Measurements from ENCODE around the gene LMO7.

LMO7 gene

DNA sequence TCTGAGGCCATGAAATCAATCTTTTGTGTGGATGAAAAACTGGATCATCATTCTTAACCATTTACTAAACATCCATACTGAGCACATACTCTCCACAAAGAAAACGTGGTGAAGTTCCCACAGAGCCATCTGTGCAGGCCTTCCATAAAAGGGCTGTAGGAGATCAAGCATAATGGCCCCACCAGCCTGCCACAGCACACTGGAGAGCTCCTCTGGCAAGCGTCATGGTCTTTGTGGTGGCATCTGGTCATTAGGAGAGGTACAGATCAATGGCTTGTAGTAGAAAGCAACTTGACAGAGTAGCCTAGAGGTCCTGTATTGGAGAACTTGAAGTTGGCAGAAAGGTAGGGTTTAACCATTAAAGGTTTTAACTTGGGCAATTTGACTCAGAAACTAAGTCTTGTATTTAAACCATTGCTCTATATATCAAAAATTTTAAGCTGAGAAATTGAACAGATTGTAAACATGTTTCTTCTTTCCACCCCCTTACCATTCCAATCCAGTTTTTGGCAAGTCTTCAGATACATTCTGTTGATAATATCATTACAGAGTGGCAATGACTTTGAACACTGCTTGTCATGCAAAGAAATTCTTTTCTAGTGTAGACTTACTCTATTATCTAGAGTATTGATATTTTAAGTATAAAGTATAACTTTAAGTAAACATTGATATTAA, 128.3 kb downstream of the LMO7 start:
- H3K27ac ChIP-seq (ENCODE audit: low read depth, low read length), result no peak overlapping the region
- no peak overlapping the region for H3K4me3 ChIP-seq (ENCODE audit: low read length)

GRCh38 chr13:75764926-75765310, 128.8 kb downstream of the LMO7 start:
- Histone ChIP-seq H3K56ac (ENCODE audit: low read length) (no peak overlapping the region), H2BK120ac (ENCODE audit: low read depth, low read length) (no peak overlapping the region), H2AK5ac (ENCODE audit: low read length) (no peak overlapping the region), H3K79me2 (ENCODE audit: control insufficient read depth, insufficient read depth, low read length) (no peaks in the 10 kb centered on the region), H2BK15ac (replicated peaks; ENCODE audit: low read depth) (no peak overlapping the region), H3K18ac (ENCODE audit: low read length) (no peak overlapping the region), H3K4me3 (ENCODE audit: low read length) (no peak overlapping the region), H3K4me2 (ENCODE audit: low read length) (no peak overlapping the region), H3K4me1 (ENCODE audit: control insufficient read depth, low read depth, low read length) (no peaks in the 10 kb centered on the region), H3K23ac (ENCODE audit: low read length) (no peak overlapping the region), H3K4ac (ENCODE audit: low read depth, low read length) (no peak overlapping the region), H3K79me1 (ENCODE audit: low read length) (no peaks in the 10 kb centered on the region), H4K8ac (ENCODE audit: low read depth, low read length) (no peak overlapping the region), H3K9ac (ENCODE audit: low read length) (no peak overlapping the region), H2BK5ac (ENCODE audit: low read length) (no peak overlapping the region), H3K27ac (ENCODE audit: low read depth, low read length) (no peak overlapping the region), H4K5ac (ENCODE audit: low read length) (no peak overlapping the region), H3K36me3 (ENCODE audit: control insufficient read depth, insufficient read depth, low read length) (no peaks in the 10 kb centered on the region), H3K27me3 (ENCODE audit: insufficient read depth, low read length, poor library complexity) (no peaks in the 10 kb centered on the region)
- no peak for DNase-seq
- WGBS (ENCODE audit: extremely low coverage, insufficient coverage, low lambda C conversion rate), result 100% methylated on average over 2 of the region's 3 CpGs

More for the DNA sequence above, 128.3 kb downstream of the LMO7 start:
- Histone ChIP-seq H3K4me1 (ENCODE audit: control insufficient read depth, low read depth, low read length) (no peaks in the 10 kb centered on the region), H3K36me3 (ENCODE audit: control insufficient read depth, insufficient read depth, low read length) (no peaks in the 10 kb centered on the region), H3K4me2 (ENCODE audit: low read length) (no peak overlapping the region), H3K9ac (ENCODE audit: low read length) (no peak overlapping the region), H3K23ac (ENCODE audit: low read length) (no peak overlapping the region), H3K27me3 (ENCODE audit: insufficient read depth, low read length, poor library complexity) (no peaks in the 10 kb centered on the region), H4K5ac (ENCODE audit: low read length) (no peak overlapping the region), H4K8ac (ENCODE audit: low read depth, low read length) (no peak overlapping the region), H3K79me1 (ENCODE audit: low read length) (no peaks in the 10 kb centered on the region), H3K79me2 (ENCODE audit: control insufficient read depth, insufficient read depth, low read length) (no peaks in the 10 kb centered on the region), H2BK5ac (ENCODE audit: low read length) (no peak overlapping the region), H2BK15ac (replicated peaks; ENCODE audit: low read depth) (no peak overlapping the region), H3K56ac (ENCODE audit: low read length) (no peak overlapping the region), H3K18ac (ENCODE audit: low read length) (no peak overlapping the region), H3K4ac (ENCODE audit: low read depth, low read length) (no peak overlapping the region), H2AK5ac (ENCODE audit: low read length) (no peak overlapping the region), H2BK120ac (ENCODE audit: low read depth, low read length) (no peak overlapping the region)
- no CpG with 5 or more reads among the region's 2 CpGs for WGBS (ENCODE audit: extremely low coverage, insufficient coverage, low lambda C conversion rate)
- DNase-seq, result no peak

DNA sequence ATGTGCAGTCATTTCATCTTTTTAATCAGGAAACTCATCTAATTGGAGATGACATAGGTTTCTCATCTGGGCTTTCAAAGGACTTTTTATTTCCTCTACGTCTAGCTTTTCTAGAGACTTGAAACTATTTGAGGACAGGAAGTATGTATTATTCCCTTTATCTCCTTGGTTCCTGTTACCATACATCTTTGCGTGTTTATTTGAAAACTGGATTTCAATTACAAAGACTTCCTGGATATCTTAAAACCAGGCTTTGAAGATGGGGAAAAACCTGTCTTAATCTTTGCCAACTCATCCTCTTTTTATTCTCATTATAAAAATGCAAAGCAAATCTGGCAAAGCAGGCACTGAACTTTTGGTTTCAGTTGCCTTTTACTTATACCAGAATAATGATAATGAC, 130.5 kb downstream of the LMO7 start:
- Histone ChIP-seq H3K9ac (ENCODE audit: low read length) (no peak overlapping the region), H3K23ac (ENCODE audit: low read length) (no peak overlapping the region), H3K4ac (ENCODE audit: low read depth, low read length) (no peak overlapping the region), H2AK5ac (ENCODE audit: low read length) (no peak overlapping the region), H3K79me2 (ENCODE audit: control insufficient read depth, insufficient read depth, low read length) (no peaks in the 10 kb centered on the region), H3K4me2 (ENCODE audit: low read length) (no peak overlapping the region), H3K27me3 (ENCODE audit: insufficient read depth, low read length, poor library complexity) (no peaks in the 10 kb centered on the region), H3K4me1 (ENCODE audit: control insufficient read depth, low read depth, low read length) (no peaks in the 10 kb centered on the region), H3K36me3 (ENCODE audit: control insufficient read depth, insufficient read depth, low read length) (no peaks in the 10 kb centered on the region), H3K56ac (ENCODE audit: low read length) (no peak overlapping the region), H2BK15ac (replicated peaks; ENCODE audit: low read depth) (no peak overlapping the region), H3K18ac (ENCODE audit: low read length) (no peak overlapping the region), H4K8ac (ENCODE audit: low read depth, low read length) (no peak overlapping the region), H3K79me1 (ENCODE audit: low read length) (no peaks in the 10 kb centered on the region), H3K27ac (ENCODE audit: low read depth, low read length) (no peak overlapping the region), H2BK120ac (ENCODE audit: low read depth, low read length) (no peak overlapping the region), H2BK5ac (ENCODE audit: low read length) (no peak overlapping the region), H3K4me3 (ENCODE audit: low read length) (no peak overlapping the region), H4K5ac (ENCODE audit: low read length) (no peak overlapping the region)
- DNase-seq, result no peak
- no CpG with 5 or more reads among the region's 2 CpGs for WGBS (ENCODE audit: extremely low coverage, insufficient coverage, low lambda C conversion rate)

GRCh38 chr13:75769141-75769905, 133.2 kb downstream of the LMO7 start:
- H3K36me3 ChIP-seq (ENCODE audit: control insufficient read depth, insufficient read depth, low read length), result no peaks in the 10 kb centered on the region
- no peak overlapping the region for H3K9ac ChIP-seq (ENCODE audit: low read length)
- H3K23ac ChIP-seq (ENCODE audit: low read length), result peak overlapping the region; percentile 73
- no peak overlapping the region for H3K27ac ChIP-seq (ENCODE audit: low read depth, low read length)
- H3K4me3 ChIP-seq (ENCODE audit: low read length), result no peak overlapping the region
- H2BK15ac ChIP-seq (replicated peaks; ENCODE audit: low read depth), result no peak overlapping the region
- H4K5ac ChIP-seq (ENCODE audit: low read length), result no peak overlapping the region
- H3K4me2 ChIP-seq (ENCODE audit: low read length), result no peak overlapping the region
- H3K56ac ChIP-seq (ENCODE audit: low read length), result no peak overlapping the region
- WGBS (ENCODE audit: extremely low coverage, insufficient coverage, low lambda C conversion rate), result no CpG with 5 or more reads among the region's 1 CpG
- H3K18ac ChIP-seq (ENCODE audit: low read length), result no peak overlapping the region
- H3K79me2 ChIP-seq (ENCODE audit: control insufficient read depth, insufficient read depth, low read length), result no peaks in the 10 kb centered on the region
- DNase-seq, result no peak
- H2AK5ac ChIP-seq (ENCODE audit: low read length), result no peak overlapping the region
- H3K27me3 ChIP-seq (ENCODE audit: insufficient read depth, low read length, poor library complexity), result no peaks in the 10 kb centered on the region
- no peak overlapping the region for H2BK5ac ChIP-seq (ENCODE audit: low read length)
- H3K4me1 ChIP-seq (ENCODE audit: control insufficient read depth, low read depth, low read length), result no peaks in the 10 kb centered on the region
- H2BK120ac ChIP-seq (ENCODE audit: low read depth, low read length), result no peak overlapping the region
- H3K4ac ChIP-seq (ENCODE audit: low read depth, low read length), result no peak overlapping the region
- no peak overlapping the region for H4K8ac ChIP-seq (ENCODE audit: low read depth, low read length)
- no peaks in the 10 kb centered on the region for H3K79me1 ChIP-seq (ENCODE audit: low read length)

- Histone ChIP-seq H3K36me3 (ENCODE audit: control insufficient read depth, insufficient read depth, low read length) (no peaks in the 10 kb centered on the region), H3K27me3 (ENCODE audit: insufficient read depth, low read length, poor library complexity) (no peaks in the 10 kb centered on the region), H3K4me3 (ENCODE audit: low read length) (no peak overlapping the region), H3K23ac (ENCODE audit: low read length) (no peak overlapping the region), H3K4ac (ENCODE audit: low read depth, low read length) (no peak overlapping the region), H4K5ac (ENCODE audit: low read length) (no peak overlapping the region), H3K56ac (ENCODE audit: low read length) (no peak overlapping the region), H3K27ac (ENCODE audit: low read depth, low read length) (no peak overlapping the region), H4K8ac (ENCODE audit: low read depth, low read length) (no peak overlapping the region), H2BK5ac (ENCODE audit: low read length) (no peak overlapping the region), H3K4me1 (ENCODE audit: control insufficient read depth, low read depth, low read length) (no peaks in the 10 kb centered on the region), H3K9ac (ENCODE audit: low read length) (no peak overlapping the region), H3K79me1 (ENCODE audit: low read length) (no peaks in the 10 kb centered on the region), H3K18ac (ENCODE audit: low read length) (no peak overlapping the region), H3K79me2 (ENCODE audit: control insufficient read depth, insufficient read depth, low read length) (no peaks in the 10 kb centered on the region), H3K4me2 (ENCODE audit: low read length) (no peak overlapping the region), H2BK15ac (replicated peaks; ENCODE audit: low read depth) (no peak overlapping the region), H2BK120ac (ENCODE audit: low read depth, low read length) (no peak overlapping the region), H2AK5ac (ENCODE audit: low read length) (no peak overlapping the region)
- no peak for DNase-seq
- WGBS (ENCODE audit: extremely low coverage, insufficient coverage, low lambda C conversion rate), result no CpG with 5 or more reads among the region's 1 CpG
These were observed 134.0 kb downstream of the LMO7 start for GRCh38 chr13:75770164-75770563.
